ENCODE measurements around the gene GBP6.
"Not testable (repeated sequence)": the region's sequence is repeated elsewhere in the genome, so short reads cannot be mapped to it uniquely, and the experiment has no call there.

The GBP6 gene

GRCh38 chr1:89378001-89378400 is 14.1 kb downstream of the GBP6 start:
- DNase-seq: no peak

- DNase-seq: no peak
These were observed 17.8 kb downstream of the GBP6 start for GRCh38 chr1:89381618-89382017.

- no peak for DNase-seq
These were observed 18.6 kb downstream of the GBP6 start for GRCh38 chr1:89382479-89382878.

- no peak for DNase-seq
These were observed 19.3 kb downstream of the GBP6 start for GRCh38 chr1:89383185-89383584.

- no peak for DNase-seq
These were observed 26.8 kb downstream of the GBP6 start for GRCh38 chr1:89390707-89391106.

GRCh38 chr1:89391686-89392085 is 27.8 kb downstream of the GBP6 start:
- no peak for DNase-seq

GRCh38 chr1:89394851-89395250 is 31.0 kb downstream of the GBP6 start:
- no peak for DNase-seq

- DNase-seq: no peak
These were observed 33.0 kb downstream of the GBP6 start for GRCh38 chr1:89396902-89397301.

- DNase-seq: no peak
These were observed 41.5 kb downstream of the GBP6 start for GRCh38 chr1:89405275-89405929.

- DNase-seq: no peak
These were observed 43.5 kb downstream of the GBP6 start for GRCh38 chr1:89407360-89407759.

GRCh38 chr1:89407768-89408167 is 43.9 kb downstream of the GBP6 start:
- DNase-seq: not testable (repeated sequence)

GRCh38 chr1:89425056-89425455 is 61.2 kb downstream of the GBP6 start:
- DNase-seq: no peak

- DNase-seq: no peak
These were observed 65.2 kb downstream of the GBP6 start for GRCh38 chr1:89429062-89429461.

- DNase-seq: not testable (repeated sequence)
These were observed 65.8 kb downstream of the GBP6 start for GRCh38 chr1:89429681-89430080.

- no peak for DNase-seq
These were observed 69.6 kb downstream of the GBP6 start for GRCh38 chr1:89433421-89433820.

GRCh38 chr1:89434058-89434780 is 70.4 kb downstream of the GBP6 start:
- DNase-seq: not testable (repeated sequence)

Data from activated CD4-positive, alpha-beta T cell treated with anti-CD3 and anti-CD28 coated beads, Interleukin-2, amount 50 U/mL, for 1 hour (primary cell).